Panc1 (cell line): Measurements from ENCODE around the gene SYCN. TPM values are rescaled to one million over a fixed set of nuclear protein-coding genes. Genes with fewer than 3 reads are reported as not detected.

ENCODE experiments used
- ATAC-seq: fragments of 200-7000 bp; cut with Tn5 transposase; 2 replicates; pipeline ENCODE4 v1.9.1; 2020; ENCODE audit warnings: mild to moderate bottlenecking, moderate library complexity
- BruUV-seq: library from RNA; stranded (reverse); fragments of 400-500 nt; replicated peaks from 2 replicates; lab custom pipeline; 2021; lab: Mats Ljungman, UMichigan
- CTCF ChIA-PET: fragments of 300-600 bp; sonication (Branson Sonifier 250); formaldehyde crosslinking; loops from one replicate; lab custom pipeline; 2022; ENCODE audit warnings: antibody characterized with exemption; lab: Charles Lee
- POLR2A ChIA-PET: fragments of 300-600 bp; sonication (Branson Sonifier 250); formaldehyde crosslinking; loops from one replicate; lab custom pipeline; 2022; ENCODE audit warnings: antibody characterized with exemption; lab: Charles Lee
- DNase-seq: peaks from one replicate; pipeline ENCODE4 v3.0.0-alpha.2; 2010; ENCODE audit warnings: low read depth, low spot score
- H3K27ac ChIP-seq: 2 replicates; pipeline ENCODE4 v1.5.1; 2011; ENCODE audit warnings: mild to moderate bottlenecking, low read length, inconsistent platforms
- H3K27me3 ChIP-seq: fragments of 200-500 bp; sonication (Bioruptor generic); 2 replicates; pipeline ENCODE4 v1.6.0; 2014; ENCODE audit warnings: low read length, inconsistent platforms; ENCODE audit not compliant: control insufficient read depth, insufficient read depth
- H3K36me3 ChIP-seq: fragments of 200-500 bp; sonication (Bioruptor generic); 2 replicates; pipeline ENCODE4 v1.5.1; 2014; ENCODE audit warnings: inconsistent platforms, mild to moderate bottlenecking, low read length, moderate library complexity; ENCODE audit not compliant: control insufficient read depth, insufficient read depth
- H3K4me1 ChIP-seq: 2 replicates; pipeline ENCODE4 v1.5.1; 2011; ENCODE audit warnings: inconsistent platforms, mild to moderate bottlenecking, low read length, moderate library complexity; ENCODE audit not compliant: control insufficient read depth, insufficient read depth
- H3K4me3 ChIP-seq, 2 experiments: 2 replicates each; pipeline ENCODE4 v1.5.1; 2011 to 2012; ENCODE audit warnings: low read depth in 2 of 2, low read length in 2 of 2, mild to moderate bottlenecking in 2 of 2, inconsistent platforms in 1 of 2, moderate library complexity in 1 of 2
- H3K9me3 ChIP-seq: fragments of 200-500 bp; sonication (Bioruptor generic); 2 replicates; pipeline ENCODE4 v1.5.1; 2014; ENCODE audit warnings: low read depth, mild to moderate bottlenecking, inconsistent platforms, low read length, moderate library complexity; ENCODE audit not compliant: control insufficient read depth, insufficient read depth
- POLR2AphosphoS5 ChIP-seq: IDR thresholded peaks from 2 replicates; pipeline ENCODE4 v1.6.1; 2012; ENCODE audit warnings: mild to moderate bottlenecking, low read depth, low read length, moderate library complexity
- SIN3A ChIP-seq: IDR thresholded peaks from 2 replicates; pipeline ENCODE4 v1.6.1; 2012; ENCODE audit warnings: low read depth, mild to moderate bottlenecking, low read length, moderate library complexity, borderline replicate concordance; ENCODE audit not compliant: insufficient read depth
- TCF7L2 ChIP-seq: IDR thresholded peaks from 2 replicates; pipeline ENCODE4 v1.6.1; 2011; ENCODE audit warnings: mild to moderate bottlenecking, low read depth, low read length, inconsistent platforms
- in situ Hi-C: cut with HindIII; loops from 2 replicates; pipeline ENCODE4 v1.10.0; 2016; ENCODE audit warnings: low sequenced_read_pairs, low pct_unique_long_range_greater_than_20kb
- intact Hi-C: fragments of 100-400 bp; cut with micrococcal nuclease; formaldehyde crosslinking; loops from one replicate; pipeline ENCODE4 v1.10.0; 2022; ENCODE audit not compliant: unreplicated experiment
- total RNA-seq: library from RNA; stranded (reverse); gene quantifications from one replicate; pipeline ENCODE4 v1.2.1, GENCODE V29; 2021; ENCODE audit not compliant: unreplicated experiment
- TF ChIP-seq, protein P1 (sequence below): fragments of 450-650 bp; IDR thresholded peaks from 2 replicates; pipeline ENCODE4 v1.5.1; 2017; ENCODE audit warnings: mild to moderate bottlenecking
- TF ChIP-seq, protein P2 (sequence below), 2 experiments: IDR thresholded peaks; 2 replicates each; pipeline ENCODE4 v1.6.1; 2011 to 2012; ENCODE audit warnings: low read depth in 2 of 2, control low read depth in 1 of 2, low read length in 1 of 2, mild to moderate bottlenecking in 1 of 2, moderate library complexity in 1 of 2; ENCODE audit not compliant: insufficient read depth in 1 of 2

The SYCN gene
- total RNA-seq, 1 experiment from 2014 or later, result 0.33 TPM

DNA sequence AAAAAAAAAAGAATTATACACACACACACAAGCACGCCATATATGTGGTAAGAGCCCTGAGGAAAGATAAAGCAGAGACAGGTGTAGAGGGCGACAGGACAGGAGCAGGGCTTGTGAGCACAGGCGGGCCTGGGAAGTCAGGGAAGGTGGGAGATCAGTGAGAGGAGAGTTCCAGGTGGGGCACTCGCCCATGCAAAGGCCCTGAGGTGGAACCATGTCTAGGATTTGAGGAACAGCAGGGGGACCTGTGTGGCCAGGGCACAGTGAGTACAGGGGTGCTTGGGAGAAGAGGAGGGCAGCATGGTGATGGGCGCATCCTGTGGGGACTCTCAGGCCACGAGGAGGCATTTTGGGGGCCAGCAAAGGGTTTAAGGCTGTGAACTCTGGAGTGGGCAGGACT lies 39.8 kb downstream of the SYCN start:
- BruUV-seq, result no TSS peak

DNA sequence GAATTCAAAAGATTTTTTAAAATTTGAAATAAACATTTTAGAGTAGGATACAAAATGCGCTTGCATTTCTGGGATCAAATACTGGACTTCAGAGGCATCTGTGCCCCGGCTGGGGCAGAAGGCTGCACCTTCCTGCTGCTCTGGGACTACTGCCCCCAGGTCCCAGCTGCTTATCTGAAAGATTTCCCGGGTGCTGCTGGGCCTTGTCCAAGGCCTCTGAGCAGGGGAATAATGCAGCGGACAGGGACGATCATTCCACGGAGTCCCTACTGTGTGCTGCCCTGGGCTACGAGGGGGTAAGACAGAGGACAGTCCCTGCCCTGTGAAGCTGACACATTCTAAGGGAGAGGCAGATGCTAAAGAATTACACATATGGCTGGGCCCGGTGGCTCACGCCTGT lies 40.4 kb downstream of the SYCN start:
- H3K4me3 ChIP-seq, result no peak overlapping the region
- H3K9me3 ChIP-seq, result no peaks in the 10 kb centered on the region
- ChIA-PET POLR2A (interaction anchor here (0.7 kb wide), 1 partner anchor 35 kb away, joined by 6 read pairs; no protein-coding TSS in a partner anchor), CTCF (interaction anchor here (0.5 kb wide), 1 partner anchor 766 kb away, joined by 3 read pairs; no protein-coding TSS in a partner anchor)
- peaks cover 41% of the 10 kb centered on the region for H3K4me1 ChIP-seq
- DNase-seq (no peak), ATAC-seq (no peak)
- TSS peak; percentile 53 for BruUV-seq
- H3K27me3 ChIP-seq, result no peaks in the 10 kb centered on the region
- H3K27ac ChIP-seq, result no peak overlapping the region
- TF ChIP-seq, protein P1, sequence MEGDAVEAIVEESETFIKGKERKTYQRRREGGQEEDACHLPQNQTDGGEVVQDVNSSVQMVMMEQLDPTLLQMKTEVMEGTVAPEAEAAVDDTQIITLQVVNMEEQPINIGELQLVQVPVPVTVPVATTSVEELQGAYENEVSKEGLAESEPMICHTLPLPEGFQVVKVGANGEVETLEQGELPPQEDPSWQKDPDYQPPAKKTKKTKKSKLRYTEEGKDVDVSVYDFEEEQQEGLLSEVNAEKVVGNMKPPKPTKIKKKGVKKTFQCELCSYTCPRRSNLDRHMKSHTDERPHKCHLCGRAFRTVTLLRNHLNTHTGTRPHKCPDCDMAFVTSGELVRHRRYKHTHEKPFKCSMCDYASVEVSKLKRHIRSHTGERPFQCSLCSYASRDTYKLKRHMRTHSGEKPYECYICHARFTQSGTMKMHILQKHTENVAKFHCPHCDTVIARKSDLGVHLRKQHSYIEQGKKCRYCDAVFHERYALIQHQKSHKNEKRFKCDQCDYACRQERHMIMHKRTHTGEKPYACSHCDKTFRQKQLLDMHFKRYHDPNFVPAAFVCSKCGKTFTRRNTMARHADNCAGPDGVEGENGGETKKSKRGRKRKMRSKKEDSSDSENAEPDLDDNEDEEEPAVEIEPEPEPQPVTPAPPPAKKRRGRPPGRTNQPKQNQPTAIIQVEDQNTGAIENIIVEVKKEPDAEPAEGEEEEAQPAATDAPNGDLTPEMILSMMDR, result no peak
- TF ChIP-seq SIN3A (no peak), TCF7L2 (no peak), POLR2AphosphoS5 (no peak)
- TF ChIP-seq, protein P2, sequence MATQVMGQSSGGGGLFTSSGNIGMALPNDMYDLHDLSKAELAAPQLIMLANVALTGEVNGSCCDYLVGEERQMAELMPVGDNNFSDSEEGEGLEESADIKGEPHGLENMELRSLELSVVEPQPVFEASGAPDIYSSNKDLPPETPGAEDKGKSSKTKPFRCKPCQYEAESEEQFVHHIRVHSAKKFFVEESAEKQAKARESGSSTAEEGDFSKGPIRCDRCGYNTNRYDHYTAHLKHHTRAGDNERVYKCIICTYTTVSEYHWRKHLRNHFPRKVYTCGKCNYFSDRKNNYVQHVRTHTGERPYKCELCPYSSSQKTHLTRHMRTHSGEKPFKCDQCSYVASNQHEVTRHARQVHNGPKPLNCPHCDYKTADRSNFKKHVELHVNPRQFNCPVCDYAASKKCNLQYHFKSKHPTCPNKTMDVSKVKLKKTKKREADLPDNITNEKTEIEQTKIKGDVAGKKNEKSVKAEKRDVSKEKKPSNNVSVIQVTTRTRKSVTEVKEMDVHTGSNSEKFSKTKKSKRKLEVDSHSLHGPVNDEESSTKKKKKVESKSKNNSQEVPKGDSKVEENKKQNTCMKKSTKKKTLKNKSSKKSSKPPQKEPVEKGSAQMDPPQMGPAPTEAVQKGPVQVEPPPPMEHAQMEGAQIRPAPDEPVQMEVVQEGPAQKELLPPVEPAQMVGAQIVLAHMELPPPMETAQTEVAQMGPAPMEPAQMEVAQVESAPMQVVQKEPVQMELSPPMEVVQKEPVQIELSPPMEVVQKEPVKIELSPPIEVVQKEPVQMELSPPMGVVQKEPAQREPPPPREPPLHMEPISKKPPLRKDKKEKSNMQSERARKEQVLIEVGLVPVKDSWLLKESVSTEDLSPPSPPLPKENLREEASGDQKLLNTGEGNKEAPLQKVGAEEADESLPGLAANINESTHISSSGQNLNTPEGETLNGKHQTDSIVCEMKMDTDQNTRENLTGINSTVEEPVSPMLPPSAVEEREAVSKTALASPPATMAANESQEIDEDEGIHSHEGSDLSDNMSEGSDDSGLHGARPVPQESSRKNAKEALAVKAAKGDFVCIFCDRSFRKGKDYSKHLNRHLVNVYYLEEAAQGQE (IDR thresholded peaks at IDR 0.05; ENCODE audit: insufficient read depth in 1 of 2, low read depth in 2 of 2, low read length in 1 of 2), result no peak
- H3K36me3 ChIP-seq, result no peaks in the 10 kb centered on the region
- intact Hi-C loops, result no loop called here
- in situ Hi-C loops, result no loop called here

More for the DNA sequence above, 39.8 kb downstream of the SYCN start:
- no peak overlapping the region for H3K27ac ChIP-seq
- TF ChIP-seq, protein P1, result no peak
- TF ChIP-seq SIN3A (no peak), POLR2AphosphoS5 (no peak), TCF7L2 (no peak)
- TF ChIP-seq, protein P2 (IDR thresholded peaks at IDR 0.05; ENCODE audit: insufficient read depth in 1 of 2, low read depth in 2 of 2, low read length in 1 of 2), result no peak
- ChIA-PET CTCF (interaction anchor here (0.5 kb wide), 1 partner anchor 765 kb away, joined by 3 read pairs; no protein-coding TSS in a partner anchor), POLR2A (no interaction called here)
- DNase-seq, result no peak
- peaks cover 36% of the 10 kb centered on the region for H3K4me1 ChIP-seq
- in situ Hi-C loops (no loop called here), intact Hi-C loops (no loop called here)
- H3K4me3 ChIP-seq, result no peak overlapping the region
- no peak for ATAC-seq
- H3K27me3 ChIP-seq, result no peaks in the 10 kb centered on the region
- H3K36me3 ChIP-seq, result 0 out of 2 replicates have a peak, but pooled peaks cover under 1% of the 10 kb centered on the region
- no peaks in the 10 kb centered on the region for H3K9me3 ChIP-seq
